ENCODE results near the gene SLC48A1.

GRCh38 chr12:47789712-47790489 is 16.9 kb downstream of the SLC48A1 start:
- TF ChIP-seq, protein P1, sequence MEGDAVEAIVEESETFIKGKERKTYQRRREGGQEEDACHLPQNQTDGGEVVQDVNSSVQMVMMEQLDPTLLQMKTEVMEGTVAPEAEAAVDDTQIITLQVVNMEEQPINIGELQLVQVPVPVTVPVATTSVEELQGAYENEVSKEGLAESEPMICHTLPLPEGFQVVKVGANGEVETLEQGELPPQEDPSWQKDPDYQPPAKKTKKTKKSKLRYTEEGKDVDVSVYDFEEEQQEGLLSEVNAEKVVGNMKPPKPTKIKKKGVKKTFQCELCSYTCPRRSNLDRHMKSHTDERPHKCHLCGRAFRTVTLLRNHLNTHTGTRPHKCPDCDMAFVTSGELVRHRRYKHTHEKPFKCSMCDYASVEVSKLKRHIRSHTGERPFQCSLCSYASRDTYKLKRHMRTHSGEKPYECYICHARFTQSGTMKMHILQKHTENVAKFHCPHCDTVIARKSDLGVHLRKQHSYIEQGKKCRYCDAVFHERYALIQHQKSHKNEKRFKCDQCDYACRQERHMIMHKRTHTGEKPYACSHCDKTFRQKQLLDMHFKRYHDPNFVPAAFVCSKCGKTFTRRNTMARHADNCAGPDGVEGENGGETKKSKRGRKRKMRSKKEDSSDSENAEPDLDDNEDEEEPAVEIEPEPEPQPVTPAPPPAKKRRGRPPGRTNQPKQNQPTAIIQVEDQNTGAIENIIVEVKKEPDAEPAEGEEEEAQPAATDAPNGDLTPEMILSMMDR (IDR thresholded peaks at IDR 0.05; ENCODE audit: extremely low read depth in 1 of 2, insufficient read depth in 1 of 2, low read depth in 1 of 2, low read length in 2 of 2): no peak
- TF ChIP-seq MAX (IDR thresholded peaks at IDR 0.05; ENCODE audit: insufficient read depth, insufficient read length) (no peak), POLR2A (IDR thresholded peaks at IDR 0.05; ENCODE audit: low read depth, low read length) (no peak), POLR2AphosphoS5 (IDR thresholded peaks at IDR 0.05; ENCODE audit: insufficient read depth, low read depth, low read length) (no peak)

All from endothelial cell of umbilical vein (primary cell).